IMR-90 (cell line): ENCODE data around the gene COLEC12. TPM values are rescaled to one million over a fixed set of nuclear protein-coding genes. Genes with fewer than 3 reads are reported as not detected.

Experiments
- ATAC-seq: fragments of 200-7000 bp; cut with Tn5 transposase; 2 replicates; pipeline ENCODE4 v1.9.1; 2020; ENCODE audit warnings: low read depth, mild to moderate bottlenecking, moderate library complexity
- BruUV-seq: library from RNA; stranded (reverse); fragments of 400-500 nt; replicated peaks from 2 replicates; lab custom pipeline; 2021; lab: Mats Ljungman, UMichigan
- CTCF ChIA-PET: fragments of 300-600 bp; formaldehyde crosslinking; extraction: SDS; loops from one replicate; lab custom pipeline; 2021; ENCODE audit warnings: antibody characterized with exemption; lab: Yijun Ruan, JAX
- POLR2A ChIA-PET: fragments of 300-600 bp; sonication (Branson Sonifier 250); formaldehyde crosslinking; loops from one replicate; lab custom pipeline; 2022; ENCODE audit warnings: antibody characterized with exemption; ENCODE audit not compliant: unreplicated experiment; lab: Charles Lee
- DNase-seq: peaks from one replicate; pipeline ENCODE4 v3.0.0; 2013
- H2AFZ ChIP-seq: replicated peaks from 2 replicates; pipeline ENCODE3; 2013; ENCODE audit warnings: low read length, mild to moderate bottlenecking; ENCODE audit not compliant: poor library complexity
- H2AK5ac ChIP-seq: 2 replicates; pipeline ENCODE4 v1.6.1; 2013; ENCODE audit warnings: low read depth, low read length, inconsistent platforms
- H2AK9ac ChIP-seq: replicated peaks from 2 replicates; pipeline ENCODE3; 2013; ENCODE audit warnings: mild to moderate bottlenecking, low read depth, low read length, moderate library complexity; ENCODE audit not compliant: poor library complexity
- H2BK120ac ChIP-seq: 2 replicates; pipeline ENCODE4 v1.6.1; 2013; ENCODE audit warnings: low read depth, low read length, inconsistent platforms
- H2BK15ac ChIP-seq: 3 replicates; pipeline ENCODE4 v1.6.1; 2013; ENCODE audit warnings: low read depth, low read length, inconsistent platforms
- H2BK20ac ChIP-seq: 2 replicates; pipeline ENCODE4 v1.6.1; 2013; ENCODE audit warnings: low read depth, mild to moderate bottlenecking, inconsistent platforms, low read length, moderate library complexity
- H2BK5ac ChIP-seq: 2 replicates; pipeline ENCODE4 v1.6.1; 2013; ENCODE audit warnings: mild to moderate bottlenecking, low read depth, low read length, inconsistent platforms; ENCODE audit not compliant: poor library complexity, severe bottlenecking
- H3K14ac ChIP-seq: replicated peaks from 2 replicates; pipeline ENCODE4 v1.6.1; 2013; ENCODE audit warnings: low read depth, low read length, inconsistent platforms
- H3K18ac ChIP-seq: 2 replicates; pipeline ENCODE4 v1.6.1; 2013; ENCODE audit warnings: low read depth, low read length, control low read depth
- H3K23ac ChIP-seq: 2 replicates; pipeline ENCODE4 v1.6.1; 2013; ENCODE audit warnings: low read depth, low read length, inconsistent platforms
- H3K27ac ChIP-seq: 2 replicates; pipeline ENCODE4 v1.5.1; 2013; ENCODE audit warnings: mild to moderate bottlenecking, control low read depth, low read length; ENCODE audit not compliant: insufficient read depth
- H3K27me3 ChIP-seq: 2 replicates; pipeline ENCODE4 v1.6.1; 2013; ENCODE audit warnings: low read length; ENCODE audit not compliant: control insufficient read depth, insufficient read depth
- H3K36me3 ChIP-seq: 2 replicates; pipeline ENCODE4 v1.6.1; 2013; ENCODE audit warnings: low read length, mixed read lengths; ENCODE audit not compliant: control insufficient read depth, insufficient read depth
- H3K4ac ChIP-seq: 2 replicates; pipeline ENCODE4 v1.6.1; 2013; ENCODE audit warnings: low read depth, low read length, inconsistent platforms
- H3K4me1 ChIP-seq: 2 replicates; pipeline ENCODE4 v1.6.1; 2013; ENCODE audit warnings: low read length, mixed read lengths; ENCODE audit not compliant: control insufficient read depth, insufficient read depth
- H3K4me2 ChIP-seq: 2 replicates; pipeline ENCODE4 v1.6.1; 2013; ENCODE audit warnings: low read depth, mild to moderate bottlenecking, control low read depth, low read length, moderate library complexity
- H3K4me3 ChIP-seq: 2 replicates; pipeline ENCODE4 v1.5.1; 2013; ENCODE audit warnings: low read depth, mild to moderate bottlenecking, control low read depth, low read length, moderate library complexity; ENCODE audit not compliant: insufficient read depth
- H3K56ac ChIP-seq: 2 replicates; pipeline ENCODE4 v1.6.1; 2013; ENCODE audit warnings: low read length, inconsistent platforms; ENCODE audit not compliant: insufficient read depth; ENCODE audit errors: extremely low read depth
- H3K79me1 ChIP-seq, 2 experiments: 2 replicates each; pipeline ENCODE4 v1.6.1; 2013; ENCODE audit warnings: low read length in 2 of 2, inconsistent platforms in 1 of 2, low read depth in 1 of 2
- H3K9ac ChIP-seq: 2 replicates; pipeline ENCODE4 v1.6.1; 2013; ENCODE audit warnings: low read depth, low read length, control low read depth
- H3K9me1 ChIP-seq: 2 replicates; pipeline ENCODE4 v1.6.1; 2013; ENCODE audit warnings: low read length, inconsistent platforms; ENCODE audit not compliant: insufficient read depth
- H3K9me3 ChIP-seq: 2 replicates; pipeline ENCODE4 v1.6.1; 2013; ENCODE audit warnings: low read length; ENCODE audit not compliant: control insufficient read depth, insufficient read depth
- H4K20me1 ChIP-seq: 2 replicates; pipeline ENCODE4 v1.6.1; 2013; ENCODE audit warnings: low read length, inconsistent platforms; ENCODE audit not compliant: insufficient read depth
- H4K5ac ChIP-seq: 2 replicates; pipeline ENCODE4 v1.6.1; 2013; ENCODE audit warnings: mild to moderate bottlenecking, low read depth, low read length, control low read depth
- H4K8ac ChIP-seq, 2 experiments: 2 replicates each; pipeline ENCODE4 v1.6.1; 2013; ENCODE audit warnings: low read depth in 2 of 2, low read length in 2 of 2, control low read depth in 1 of 2, inconsistent platforms in 1 of 2
- H4K91ac ChIP-seq: 2 replicates; pipeline ENCODE4 v1.6.1; 2013; ENCODE audit warnings: low read depth, low read length, inconsistent platforms; ENCODE audit not compliant: insufficient read depth
- BHLHE40 ChIP-seq: fragments of 150-350 bp; IDR thresholded peaks from 2 replicates; pipeline ENCODE4 v1.6.1; 2016; ENCODE audit warnings: mild to moderate bottlenecking, low read depth, low read length
- CEBPB ChIP-seq: IDR thresholded peaks from 2 replicates; pipeline ENCODE4 v1.6.1; 2012; ENCODE audit warnings: low read depth, low read length, improper control_type of control experiment
- CHD1 ChIP-seq: IDR thresholded peaks from 2 replicates; pipeline ENCODE4 v1.6.1; 2012; ENCODE audit warnings: low read depth, low read length, improper control_type of control experiment
- CTCF ChIP-seq: conservative IDR thresholded peaks from 2 replicates; pipeline ENCODE4 v1.5.1; 2012; ENCODE audit warnings: mild to moderate bottlenecking, low read depth, low read length, improper control_type of control experiment
- ELK1 ChIP-seq: fragments of 150-350 bp; IDR thresholded peaks from 2 replicates; pipeline ENCODE4 v1.6.1; 2016; ENCODE audit warnings: low read depth, mild to moderate bottlenecking, low read length, moderate library complexity, borderline replicate concordance
- FOS ChIP-seq: fragments of 150-350 bp; IDR thresholded peaks from 2 replicates; pipeline ENCODE4 v1.6.1; 2016; ENCODE audit warnings: low read depth, low read length
- MAFK ChIP-seq: IDR thresholded peaks from 2 replicates; pipeline ENCODE4 v1.6.1; 2012; ENCODE audit warnings: low read depth, low read length, improper control_type of control experiment
- MAZ ChIP-seq: IDR thresholded peaks from 2 replicates; pipeline ENCODE4 v1.6.1; 2012; ENCODE audit warnings: low read depth, mild to moderate bottlenecking, low read length, improper control_type of control experiment, moderate library complexity, borderline replicate concordance
- MXI1 ChIP-seq: IDR thresholded peaks from 2 replicates; pipeline ENCODE4 v1.6.1; 2012; ENCODE audit warnings: low read depth, mild to moderate bottlenecking, low read length, moderate library complexity, borderline replicate concordance
- NFE2L2 ChIP-seq: fragments of 150-350 bp; IDR thresholded peaks from 2 replicates; pipeline ENCODE4 v1.6.1; 2016; ENCODE audit warnings: low read depth, mild to moderate bottlenecking, low read length
- POLR2A ChIP-seq: IDR thresholded peaks from 2 replicates; pipeline ENCODE4 v1.6.1; 2012; ENCODE audit warnings: mild to moderate bottlenecking, low read depth, low read length
- RAD21 ChIP-seq: IDR thresholded peaks from 2 replicates; pipeline ENCODE4 v1.6.1; 2012; ENCODE audit warnings: low read length, improper control_type of control experiment
- RCOR1 ChIP-seq: IDR thresholded peaks from 2 replicates; pipeline ENCODE4 v1.6.1; 2012; ENCODE audit warnings: mild to moderate bottlenecking, low read length, improper control_type of control experiment; ENCODE audit not compliant: insufficient replicate concordance
- RFX5 ChIP-seq: IDR thresholded peaks from 2 replicates; pipeline ENCODE4 v1.8.0; 2012; ENCODE audit warnings: low read depth, mild to moderate bottlenecking, low read length, moderate library complexity
- SMC3 ChIP-seq: fragments of 150-350 bp; IDR thresholded peaks from 2 replicates; pipeline ENCODE4 v1.6.1; 2016; ENCODE audit warnings: low read depth, mild to moderate bottlenecking, antibody characterized with exemption, low read length, moderate library complexity
- USF2 ChIP-seq: fragments of 150-350 bp; IDR thresholded peaks from 2 replicates; pipeline ENCODE4 v1.6.1; 2017; ENCODE audit warnings: mild to moderate bottlenecking, antibody characterized with exemption, low read length, low read depth
- WGBS, 2 experiments: methylation state at CpG; one replicate each; pipeline versions ENCODE4 v1.1.5 to v1.1.7; 2013; ENCODE audit warnings: missing lambda C conversion rate in 2 of 2; ENCODE audit not compliant: insufficient read length in 1 of 2; ENCODE audit errors: extremely low coverage in 2 of 2; 5-methylcytosine and 5-hydroxymethylcytosine counted together
- dilution Hi-C: fragments of 300-500 bp; cut with HindIII; formaldehyde crosslinking; loops from one replicate; pipeline ENCODE4 v1.14.3; 2018; ENCODE audit warnings: low sequenced_read_pairs; ENCODE audit not compliant: unreplicated experiment
- in situ Hi-C: fragments of 300-500 bp; cut with MboI; formaldehyde crosslinking; loops from 3 replicates; pipeline ENCODE4 v1.14.3; 2019; ENCODE audit warnings: low sequenced_read_pairs, inconsistent platforms, mixed read lengths
- intact Hi-C: fragments of 100-400 bp; cut with micrococcal nuclease; formaldehyde crosslinking; loops from 2 replicates; pipeline ENCODE4 v1.10.0; 2022
- polyA plus RNA-seq, 3 experiments: library from polyadenylated mRNA; depleted of rRNA; stranded (reverse); fragments of >200 nt; gene quantifications; 2 replicates each; pipeline ENCODE4 v1.2.3, GENCODE V29; 2012; ENCODE audit warnings: low replicate concordance in 1 of 3
- total RNA-seq: library from RNA; depleted of rRNA; stranded (reverse); fragments of >200 nt; gene quantifications from 2 replicates; pipeline ENCODE4 v1.2.3, GENCODE V29; 2012

COLEC12 gene
- total and polyA plus RNA-seq, 2 of the 4 experiments (the other 2 are of a cell fraction) = 1.0 to 2.3 TPM

- H3K18ac ChIP-seq = no peak overlapping the region
- H3K56ac ChIP-seq = no peak overlapping the region
- no peak overlapping the region for H2BK5ac ChIP-seq
- in situ Hi-C loops (no loop called here), dilution Hi-C loops (no loop called here), intact Hi-C loops (no loop called here)
- H3K9me1 ChIP-seq = no peaks in the 10 kb centered on the region
- H2BK20ac ChIP-seq = no peak overlapping the region
- H4K8ac ChIP-seq = no peak overlapping the region
- no peak overlapping the region for H3K27ac ChIP-seq
- no peaks in the 10 kb centered on the region for H4K20me1 ChIP-seq
- no peaks in the 10 kb centered on the region; the same call in 1 of the 2 replicates for H3K4me1 ChIP-seq
- WGBS, 2 experiments = no CpG with 5 or more reads among the region's 3 CpGs
- no peak overlapping the region for H3K14ac ChIP-seq
- H2AK5ac ChIP-seq = no peak overlapping the region
- H2BK15ac ChIP-seq = no peak overlapping the region
- no peak overlapping the region for H2AFZ ChIP-seq
- H4K5ac ChIP-seq = no peak overlapping the region
- H3K4ac ChIP-seq = no peak overlapping the region
- CTCF ChIA-PET = no interaction called here
- TF ChIP-seq MAFK (no peak), POLR2A (no peak), MXI1 (no peak), SMC3 (no peak), FOS (no peak), RAD21 (no peak), RFX5 (no peak), CEBPB (no peak), CHD1 (no peak), MAZ (no peak), NFE2L2 (no peak), CTCF (no peak), RCOR1 (no peak), BHLHE40 (no peak), USF2 (no peak), ELK1 (no peak)
- H3K4me2 ChIP-seq = no peak overlapping the region
- ATAC-seq (no peak), DNase-seq (no peak)
- H3K4me3 ChIP-seq = no peak overlapping the region
- no peaks in the 10 kb centered on the region for H3K36me3 ChIP-seq
- POLR2A ChIA-PET = no interaction called here
- peaks cover 6% of the 10 kb centered on the region for H3K27me3 ChIP-seq
- H2AK9ac ChIP-seq = no peak overlapping the region
- no peaks in the 10 kb centered on the region for H3K9me3 ChIP-seq
- no peak overlapping the region for H4K91ac ChIP-seq
- no peak overlapping the region for H3K9ac ChIP-seq
- no peak overlapping the region for H2BK120ac ChIP-seq
- H3K23ac ChIP-seq = no peak overlapping the region
- BruUV-seq = no TSS peak
- H3K79me1 ChIP-seq = no peaks in the 10 kb centered on the region
Observed at GRCh38 chr18:354471-354870, 146.0 kb downstream of the COLEC12 start.
